Activated CD4-positive, alpha-beta T cell treated with anti-CD3 and anti-CD28 coated beads for 24 hours (primary cell): ENCODE results near the gene C10orf105.

Experiments used
- DNase-seq, 2 donors: peaks; one replicate each; pipeline ENCODE4 v3.0.0-alpha.2; 2020; ENCODE audit warnings: low read depth in 2 of 2

C10orf105 gene

DNA sequence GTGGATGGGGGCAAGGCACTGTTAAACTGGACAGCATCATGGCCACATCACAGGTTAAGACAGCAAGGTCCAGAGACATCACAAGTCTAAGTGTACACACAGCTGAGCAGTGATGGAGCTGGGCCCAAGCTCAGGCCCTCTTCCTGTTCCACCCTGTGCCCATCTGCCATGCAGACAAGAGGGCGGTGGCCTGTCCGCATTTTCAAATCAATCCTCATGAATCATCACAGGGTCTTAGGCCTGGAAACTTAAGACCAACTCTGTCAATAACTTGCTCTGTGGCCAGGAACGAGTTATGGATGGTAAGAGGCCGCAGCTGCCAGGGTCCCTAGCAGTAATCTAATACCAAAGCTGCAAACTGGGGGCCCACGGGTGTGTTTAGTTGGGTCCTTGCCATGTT, 3.2 kb downstream of the C10orf105 start:
- DNase-seq: no peak

GRCh38 chr10:71715860-71716259, 3.7 kb downstream of the C10orf105 start:
- DNase-seq: no peak

GRCh38 chr10:71715026-71715425, 4.6 kb downstream of the C10orf105 start:
- DNase-seq: no peak

- DNase-seq: no peak
These were observed 5.0 kb downstream of the C10orf105 start for GRCh38 chr10:71714592-71714991.

DNA sequence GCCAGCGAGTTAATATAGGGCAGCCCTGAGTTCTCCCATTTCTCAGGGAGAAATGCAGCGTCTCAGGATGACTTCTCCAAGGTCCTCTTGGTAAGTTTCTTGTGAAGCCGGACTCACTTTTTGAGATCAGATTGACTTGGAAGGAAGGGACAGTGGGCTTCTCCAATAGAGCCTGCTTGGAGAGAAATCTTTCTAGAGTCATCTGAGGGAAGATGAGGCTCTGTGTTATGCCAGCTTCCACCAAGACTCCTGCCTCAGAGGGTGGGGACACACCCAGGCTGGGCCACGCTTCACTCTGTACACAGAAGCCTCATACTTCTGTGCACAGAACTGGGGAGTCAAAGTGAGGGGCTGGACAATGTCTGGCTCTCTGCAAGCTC, 5.6 kb downstream of the C10orf105 start:
- DNase-seq: no peak

DNA sequence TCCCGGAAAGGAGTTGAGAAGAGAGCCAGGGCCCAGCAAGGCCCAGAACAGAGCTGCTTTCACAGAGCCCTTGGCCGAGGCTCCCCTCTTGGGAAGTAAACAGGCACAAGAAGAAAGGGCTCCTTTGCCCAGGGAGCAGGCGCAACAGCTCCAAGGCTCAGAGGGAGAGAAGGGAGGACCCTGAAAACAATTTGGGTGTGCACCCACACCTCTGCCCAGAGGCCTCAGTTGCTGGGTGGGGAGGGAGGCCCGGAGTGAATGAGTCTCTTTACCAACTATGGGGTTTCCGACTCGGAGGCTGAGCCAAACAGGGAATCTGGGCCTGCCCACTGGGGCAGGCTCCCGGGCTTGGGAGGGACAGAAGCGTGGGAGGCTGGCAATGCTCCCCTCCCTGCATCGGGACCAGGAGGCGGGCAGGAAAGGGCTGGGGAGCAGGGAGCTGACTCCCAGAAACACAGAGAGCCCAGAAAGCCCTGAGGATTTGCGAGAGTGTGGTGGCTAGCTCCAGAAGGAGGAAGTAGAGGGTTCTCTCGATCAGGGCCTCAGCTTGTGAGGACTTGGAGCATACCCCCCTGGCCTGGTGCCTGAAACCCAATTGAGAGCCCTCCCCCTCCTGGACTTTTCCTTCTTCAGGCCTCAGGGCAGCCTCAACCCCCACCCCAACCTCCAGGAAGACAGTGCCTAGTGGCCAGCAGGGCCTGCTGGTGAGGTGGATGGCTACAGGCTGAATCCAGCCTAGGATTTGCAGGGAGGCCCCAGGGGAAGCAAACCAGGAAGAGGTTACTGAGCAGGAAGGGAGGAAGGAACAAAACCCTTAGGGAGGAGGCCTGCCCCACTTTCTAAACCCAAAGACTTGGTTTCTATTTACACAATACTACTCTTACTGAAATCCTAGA, 6.2 kb downstream of the C10orf105 start:
- no peak for DNase-seq

DNA sequence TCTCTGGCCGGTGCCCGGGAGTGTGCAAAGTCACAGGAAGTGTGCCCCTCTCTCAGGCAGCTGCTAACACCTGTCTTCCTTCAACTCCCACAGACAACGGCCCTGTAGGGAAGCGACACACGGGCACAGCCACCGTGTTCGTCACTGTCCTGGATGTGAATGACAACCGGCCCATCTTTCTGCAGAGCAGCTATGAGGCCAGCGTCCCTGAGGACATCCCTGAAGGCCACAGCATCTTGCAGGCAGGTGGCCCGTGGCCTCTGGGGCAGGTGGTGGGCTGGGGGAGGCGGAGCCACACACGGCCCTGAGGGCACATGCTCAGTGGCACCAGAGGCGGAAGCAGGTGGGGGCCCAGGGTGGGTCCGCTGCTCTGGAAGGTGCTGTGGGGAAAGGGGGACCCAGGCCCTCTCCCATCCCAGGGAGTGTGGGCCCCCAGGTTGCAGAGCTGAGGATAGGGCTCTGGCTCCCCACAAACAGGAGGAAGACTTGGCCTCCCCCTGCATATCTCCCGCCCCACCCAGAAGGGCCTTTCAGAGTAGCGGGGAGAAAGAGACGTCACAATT, 6.9 kb downstream of the C10orf105 start:
- DNase-seq: no peak

GRCh38 chr10:71712170-71712569, 7.4 kb downstream of the C10orf105 start:
- no peak for DNase-seq

DNA sequence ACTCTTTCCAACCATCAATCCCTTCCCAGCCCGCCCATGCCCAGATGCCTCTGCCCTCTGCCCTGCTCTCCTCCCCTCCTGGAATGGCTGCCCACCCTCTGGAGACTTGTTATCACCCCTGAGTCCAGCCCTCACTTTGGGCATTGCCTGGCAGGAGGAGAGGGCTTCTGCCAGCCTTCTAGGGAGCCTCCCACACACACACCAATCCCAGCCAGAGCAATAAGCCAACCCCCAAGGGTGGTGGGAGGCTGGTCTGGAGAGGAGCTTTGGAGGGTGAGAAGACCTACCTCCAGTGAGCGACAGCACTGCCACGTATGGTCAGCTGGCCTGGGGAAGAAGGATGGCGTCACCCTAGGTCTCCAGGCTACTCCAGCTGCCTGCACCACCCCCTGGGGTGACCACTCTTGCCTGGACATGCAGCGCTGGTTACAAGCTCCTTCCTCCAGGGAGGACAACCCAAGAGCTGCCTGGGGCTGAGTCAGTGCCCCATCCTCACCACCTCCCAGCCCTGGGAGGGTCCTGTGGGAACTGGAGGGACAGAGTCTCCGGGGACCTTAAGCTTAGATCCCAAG, 8.4 kb downstream of the C10orf105 start:
- DNase-seq: no peak

- DNase-seq: no peak
These were observed 9.1 kb downstream of the C10orf105 start for GRCh38 chr10:71710519-71710918.

GRCh38 chr10:71708897-71709882, 10.4 kb downstream of the C10orf105 start:
- DNase-seq: no peak

GRCh38 chr10:71708301-71708703, 11.3 kb downstream of the C10orf105 start:
- peak; percentile 57 for DNase-seq

DNA sequence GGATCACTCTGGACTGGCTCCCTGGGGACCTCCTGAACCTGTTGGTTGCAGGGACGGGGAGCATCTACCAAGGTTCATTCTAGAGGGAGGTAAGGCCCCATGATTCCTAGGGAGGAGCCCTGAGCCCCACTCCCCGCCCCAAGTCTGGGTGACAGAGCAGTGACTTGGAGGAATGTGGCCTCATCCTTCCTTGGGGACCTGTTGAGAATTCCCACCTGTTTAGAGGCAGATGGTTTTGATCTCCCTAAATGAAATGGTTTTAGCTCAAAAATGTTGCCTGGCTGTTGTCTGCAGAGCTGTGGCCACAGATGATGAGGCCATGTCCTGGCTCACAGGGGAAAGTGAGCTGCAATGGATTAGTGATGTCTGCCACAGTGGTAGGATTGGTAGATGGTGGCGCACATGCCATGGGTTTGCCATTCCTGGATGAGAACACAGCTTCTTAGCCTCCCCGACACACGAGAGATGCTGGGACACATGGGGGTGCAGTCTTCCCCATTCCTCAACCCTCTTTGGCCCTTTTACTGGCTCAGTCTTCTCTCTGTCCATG, 12.3 kb downstream of the C10orf105 start:
- DNase-seq: no peak

- no peak for DNase-seq
These were observed 13.1 kb downstream of the C10orf105 start for GRCh38 chr10:71706216-71707121.

DNA sequence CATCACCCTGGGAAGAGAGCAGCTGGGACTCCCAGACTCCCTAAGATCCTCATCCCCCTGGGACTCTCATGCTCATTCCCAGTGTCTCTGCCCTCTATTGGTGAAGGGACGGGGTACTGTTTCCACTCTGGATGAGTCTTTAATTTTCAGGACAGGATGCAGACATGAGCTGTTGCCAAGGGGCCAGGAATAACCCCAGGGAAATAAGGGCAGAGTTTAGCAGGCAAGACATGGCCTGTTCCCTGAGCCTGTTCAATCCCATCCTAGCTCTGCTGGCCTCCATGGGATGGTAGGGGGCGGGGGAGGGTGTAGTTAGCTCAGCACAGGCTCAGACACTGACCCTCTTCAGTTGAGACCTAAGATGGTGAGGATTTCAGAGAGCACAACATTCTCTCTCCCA, 14.0 kb downstream of the C10orf105 start:
- no peak for DNase-seq

DNA sequence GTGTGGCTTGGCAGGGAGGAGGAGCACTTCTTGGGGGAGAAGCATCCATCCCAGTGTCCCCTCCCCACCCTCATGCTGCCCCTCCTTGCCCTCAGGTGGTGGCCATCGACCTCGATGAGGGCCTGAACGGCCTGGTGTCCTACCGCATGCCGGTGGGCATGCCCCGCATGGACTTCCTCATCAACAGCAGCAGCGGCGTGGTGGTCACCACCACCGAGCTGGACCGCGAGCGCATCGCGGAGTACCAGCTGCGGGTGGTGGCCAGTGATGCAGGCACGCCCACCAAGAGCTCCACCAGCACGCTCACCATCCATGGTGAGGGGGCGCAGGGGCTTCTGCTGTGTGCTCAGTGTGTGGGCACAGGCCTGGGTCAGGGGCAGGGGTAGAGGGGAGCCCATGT, 14.8 kb downstream of the C10orf105 start:
- no peak for DNase-seq

DNA sequence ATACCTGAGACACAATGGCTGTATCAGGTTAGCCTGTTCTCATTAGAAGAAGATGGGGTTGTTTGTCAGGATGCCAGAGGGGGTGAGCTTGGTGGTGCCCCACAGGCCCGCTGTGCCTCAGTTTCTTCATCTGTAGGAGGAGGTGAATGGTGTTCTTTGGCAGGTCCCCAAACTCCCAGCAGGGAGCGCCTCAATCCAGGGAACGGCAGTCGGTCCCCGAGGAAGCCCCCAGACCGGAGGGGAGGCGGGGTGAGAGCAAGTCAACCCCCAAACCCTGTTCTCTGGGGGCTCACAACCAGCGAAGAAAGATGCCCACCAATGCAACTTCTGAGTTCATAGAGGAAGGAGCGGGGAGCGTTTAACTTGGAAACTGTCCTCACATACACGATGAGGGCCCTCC, 16.0 kb downstream of the C10orf105 start:
- no peak for DNase-seq

DNA sequence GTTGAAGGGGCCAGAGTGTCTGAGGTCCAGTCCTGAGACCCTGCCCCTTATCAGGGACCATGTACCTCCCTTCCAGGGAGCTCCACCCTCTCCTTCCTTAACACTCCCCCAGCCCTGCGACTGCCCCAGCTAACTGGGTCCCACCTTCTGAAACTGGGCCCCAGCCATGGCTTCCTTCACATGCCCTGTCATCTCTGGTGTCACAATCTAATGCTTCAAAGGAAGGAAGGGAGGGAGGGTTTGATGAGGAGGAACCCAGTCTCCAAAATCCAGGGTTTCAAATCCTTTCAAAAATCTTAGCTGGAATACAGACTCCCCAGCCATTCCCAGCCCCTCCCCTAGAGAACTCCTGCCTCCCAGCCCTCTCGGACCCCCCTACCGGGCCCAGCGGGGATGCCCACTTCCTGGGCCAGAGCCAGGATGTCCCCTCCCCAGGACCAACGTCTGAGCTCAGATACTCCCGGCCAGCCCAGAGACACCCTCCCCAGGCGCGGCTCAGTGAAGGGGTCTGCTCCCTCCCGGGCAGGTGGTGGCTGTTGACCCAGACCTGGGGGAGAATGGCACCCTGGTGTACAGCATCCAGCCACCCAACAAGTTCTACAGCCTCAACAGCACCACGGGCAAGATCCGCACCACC, 18.0 kb downstream of the C10orf105 start:
- no peak for DNase-seq

DNA sequence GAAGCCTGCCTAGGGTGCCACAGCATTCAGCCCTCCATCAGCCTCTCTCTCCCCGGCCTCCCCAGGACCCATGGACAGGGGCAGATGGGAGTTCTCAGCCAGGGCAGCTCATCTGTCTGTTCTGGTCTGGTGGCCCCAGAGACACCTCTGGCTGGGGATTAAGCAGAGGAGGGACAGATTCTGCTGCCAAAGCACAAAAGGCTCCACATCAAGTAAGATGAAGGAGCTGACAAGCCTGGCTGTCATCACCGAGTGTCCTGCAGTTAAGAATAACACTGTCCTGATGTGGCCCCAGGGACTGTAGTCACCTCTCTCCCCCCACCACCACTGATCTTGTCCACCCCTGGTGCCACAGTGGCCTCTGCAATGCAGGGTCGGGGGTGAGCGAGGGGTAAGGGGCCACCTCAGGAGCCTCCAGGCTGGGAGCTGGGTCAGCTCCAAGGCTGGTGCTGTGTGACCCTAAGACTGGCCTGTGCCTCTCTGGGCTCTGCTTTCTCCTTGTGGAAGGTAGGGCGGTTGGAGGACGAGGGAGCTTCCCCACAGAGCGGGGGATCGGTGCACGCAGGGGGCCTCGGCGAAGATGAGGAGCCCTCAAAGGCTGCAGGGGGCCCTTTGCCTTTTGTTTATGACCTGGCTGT, 18.7 kb downstream of the C10orf105 start:
- no peak for DNase-seq

GRCh38 chr10:71698737-71699136, 20.8 kb downstream of the C10orf105 start:
- no peak for DNase-seq
